SK-N-SH treated with all-trans-retinoic acid at 6 μM for 48 hours (cell line): ENCODE measurements around the gene PCK1.

Experiments
- ARNTL ChIP-seq: fragments of 450-650 bp; formaldehyde crosslinking; IDR thresholded peaks from 2 replicates; pipeline ENCODE4 v1.5.0; 2020; ENCODE audit warnings: low read depth, mild to moderate bottlenecking, moderate library complexity, borderline replicate concordance
- CREB5 ChIP-seq: fragments of 250-450 bp; sonication (Bioruptor Pico); IDR thresholded peaks from 2 replicates; pipeline ENCODE4 v1.5.1; 2020; ENCODE audit warnings: low read depth, mild to moderate bottlenecking, moderate library complexity
- GLIS3 ChIP-seq: fragments of 250-450 bp; sonication (Bioruptor Pico); IDR thresholded peaks from 2 replicates; pipeline ENCODE4 v1.5.0; 2020; ENCODE audit warnings: mild to moderate bottlenecking, moderate library complexity
- PATZ1 ChIP-seq: fragments of 250-450 bp; sonication (Bioruptor Pico); IDR thresholded peaks from 2 replicates; pipeline ENCODE4 v1.8.0; 2020; ENCODE audit warnings: mild to moderate bottlenecking, moderate library complexity, borderline replicate concordance
- PPARA ChIP-seq: fragments of 250-450 bp; sonication (Bioruptor Pico); IDR thresholded peaks from 2 replicates; pipeline ENCODE4 v1.5.0; 2020; ENCODE audit warnings: mild to moderate bottlenecking, borderline replicate concordance
- RARB ChIP-seq: fragments of 250-450 bp; sonication (Bioruptor Pico); IDR thresholded peaks from 2 replicates; pipeline ENCODE4 v1.8.0; 2021; ENCODE audit warnings: mild to moderate bottlenecking, moderate library complexity
- SNAI2 ChIP-seq: fragments of 250-450 bp; sonication (Bioruptor Pico); IDR thresholded peaks from 2 replicates; pipeline ENCODE4 v1.5.0; 2020; ENCODE audit warnings: mild to moderate bottlenecking, moderate library complexity
- TSHZ2 ChIP-seq: fragments of 250-450 bp; sonication (Bioruptor Pico); IDR thresholded peaks from 2 replicates; pipeline ENCODE4 v1.5.0; 2020; ENCODE audit warnings: mild to moderate bottlenecking, moderate library complexity
- ZFP3 ChIP-seq: fragments of 250-450 bp; sonication (Bioruptor Pico); IDR thresholded peaks from 2 replicates; pipeline ENCODE4 v1.5.0; 2020; ENCODE audit warnings: mild to moderate bottlenecking, moderate library complexity
- ZFP30 ChIP-seq: fragments of 450-650 bp; formaldehyde crosslinking; IDR thresholded peaks from 2 replicates; pipeline ENCODE4 v1.5.0; 2022; ENCODE audit warnings: mild to moderate bottlenecking, moderate library complexity
- ZNF565 ChIP-seq: fragments of 450-650 bp; formaldehyde crosslinking; conservative IDR thresholded peaks from 2 replicates; pipeline ENCODE4 v1.5.0; 2020; ENCODE audit warnings: low read depth, mild to moderate bottlenecking, moderate library complexity
- ZNF70 ChIP-seq: fragments of 450-650 bp; formaldehyde crosslinking; IDR thresholded peaks from 2 replicates; pipeline ENCODE4 v1.5.0; 2020; ENCODE audit warnings: mild to moderate bottlenecking, moderate library complexity

- TF ChIP-seq CREB5 (no peak), PPARA (CRISPR knock-in tag) (no peak), ZFP3 (no peak), ARNTL (no peak), GLIS3 (no peak), TSHZ2 (CRISPR knock-in tag) (no peak), ZFP30 (CRISPR knock-in tag) (no peak), PATZ1 (CRISPR knock-in tag) (no peak), ZNF565 (no peak), SNAI2 (CRISPR knock-in tag) (no peak), RARB (CRISPR knock-in tag) (no peak), ZNF70 (no peak)
Measured at GRCh38 chr20:57581202-57582028, 20.5 kb downstream of the PCK1 start.
